Stimulated activated memory B cell treated with anti-CD40 and anti-IgM and Interleukin-4, amounts not matched to agents 10 μg/mL and 1 μg/mL and 100 μg/mL, for 72 hours (primary cell): ENCODE data around the gene PRXL2C.

Experiments used
- ATAC-seq: fragments of 150-1000 bp; cut with Tn5 transposase; 2 replicates; pipeline ENCODE4 v1.10.0; 2021
- H3K27ac Mint-ChIP-seq: one replicate; pipeline ENCODE4 v1.8.0; 2022; ENCODE audit warnings: mild to moderate bottlenecking, mixed read lengths
- H3K27me3 Mint-ChIP-seq: one replicate; pipeline ENCODE4 v1.8.0; 2022; ENCODE audit warnings: mixed read lengths
- H3K36me3 Mint-ChIP-seq: one replicate; pipeline ENCODE4 v1.8.0; 2022; ENCODE audit warnings: mixed read lengths
- H3K4me1 Mint-ChIP-seq: one replicate; pipeline ENCODE4 v1.8.0; 2022; ENCODE audit warnings: mixed read lengths
- H3K4me3 Mint-ChIP-seq: one replicate; pipeline ENCODE4 v1.8.0; 2022; ENCODE audit warnings: mild to moderate bottlenecking, moderate library complexity, mixed read lengths
- H3K9me3 Mint-ChIP-seq: one replicate; pipeline ENCODE4 v1.8.0; 2022; ENCODE audit warnings: mixed read lengths

Gene PRXL2C

DNA sequence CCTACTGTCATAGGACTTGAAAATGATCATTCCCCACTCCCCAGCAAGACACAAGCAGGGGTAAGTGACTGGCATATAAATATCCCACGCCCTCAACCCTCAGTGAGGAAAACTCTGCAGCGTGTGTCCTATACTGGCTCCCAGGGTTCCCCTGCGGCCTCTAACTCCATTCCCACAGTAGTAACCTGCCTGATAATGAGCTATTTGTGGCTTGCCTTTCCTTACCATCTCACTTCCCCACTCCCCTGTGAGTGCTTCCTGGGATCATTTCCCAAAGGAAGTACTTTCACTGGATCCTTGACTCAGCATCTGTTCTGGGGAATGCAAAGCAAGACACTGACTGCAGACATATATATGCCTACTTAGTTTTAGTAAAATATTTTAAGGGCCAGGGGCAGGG, 49.8 kb downstream of the PRXL2C start:
- Mint-ChIP-seq H3K4me3 (no peak overlapping the region), H3K36me3 (no peaks in the 10 kb centered on the region), H3K4me1 (no peaks in the 10 kb centered on the region), H3K27me3 (peaks cover under 1% of the 10 kb centered on the region), H3K27ac (no peak overlapping the region), H3K9me3 (peaks cover 2% of the 10 kb centered on the region)
- ATAC-seq, result no peak

DNA sequence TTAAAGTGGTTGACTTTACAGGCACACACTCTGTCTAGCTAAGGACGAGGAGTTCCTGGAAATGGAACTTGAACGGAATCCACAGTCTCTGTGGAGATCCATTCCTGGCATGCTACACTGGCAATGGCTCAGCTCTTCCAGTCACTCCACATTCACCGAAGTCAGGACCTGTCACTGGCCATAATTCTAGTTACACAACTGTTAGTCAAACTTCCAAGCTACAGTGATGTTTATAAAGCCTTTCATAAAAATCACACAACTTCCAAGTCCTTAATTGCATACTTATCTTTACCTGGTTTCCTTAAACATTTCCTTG, 51.2 kb downstream of the PRXL2C start:
- Mint-ChIP-seq H3K27ac (no peak overlapping the region), H3K9me3 (peaks cover 2% of the 10 kb centered on the region)

DNA sequence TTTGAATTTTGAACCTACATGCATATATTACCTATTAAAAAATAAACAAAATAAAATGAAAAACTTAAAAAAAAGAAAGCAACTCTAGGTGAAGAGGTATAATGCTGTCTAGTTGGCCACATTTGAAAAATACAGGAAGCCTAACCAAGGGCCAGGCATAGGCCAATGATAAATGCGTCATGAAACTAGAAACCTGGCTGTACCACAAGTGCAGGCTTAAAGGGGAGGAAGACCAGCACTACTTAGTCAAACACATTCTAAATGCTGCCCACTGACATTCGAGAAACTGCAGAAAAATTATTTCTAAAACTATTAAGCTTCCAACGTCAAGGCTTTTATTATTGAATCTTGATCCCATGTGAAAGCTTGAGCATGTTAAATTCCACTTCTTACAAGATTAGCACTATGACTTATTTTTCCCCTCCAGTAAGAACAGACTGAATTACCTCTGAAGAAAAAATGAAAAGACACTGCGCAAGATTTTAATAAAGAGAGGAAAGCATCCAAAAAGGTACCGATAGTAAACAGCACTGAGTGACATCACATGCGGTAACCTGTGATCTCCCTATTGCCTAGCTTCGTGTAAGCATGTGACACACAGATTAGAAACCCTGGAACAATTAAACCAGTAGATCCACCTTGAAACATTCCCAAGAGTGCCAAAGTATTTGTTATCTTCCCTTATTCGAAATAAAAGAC, 51.7 kb downstream of the PRXL2C start:
- Mint-ChIP-seq H3K9me3 (peaks cover 2% of the 10 kb centered on the region), H3K36me3 (no peaks in the 10 kb centered on the region), H3K4me1 (no peaks in the 10 kb centered on the region), H3K4me3 (no peak overlapping the region), H3K27me3 (no peaks in the 10 kb centered on the region), H3K27ac (no peak overlapping the region)
- ATAC-seq, result no peak

More for the DNA sequence above, 51.2 kb downstream of the PRXL2C start:
- Mint-ChIP-seq H3K4me3 (no peak overlapping the region), H3K36me3 (no peaks in the 10 kb centered on the region), H3K4me1 (no peaks in the 10 kb centered on the region), H3K27me3 (no peaks in the 10 kb centered on the region)
- ATAC-seq, result no peak

DNA sequence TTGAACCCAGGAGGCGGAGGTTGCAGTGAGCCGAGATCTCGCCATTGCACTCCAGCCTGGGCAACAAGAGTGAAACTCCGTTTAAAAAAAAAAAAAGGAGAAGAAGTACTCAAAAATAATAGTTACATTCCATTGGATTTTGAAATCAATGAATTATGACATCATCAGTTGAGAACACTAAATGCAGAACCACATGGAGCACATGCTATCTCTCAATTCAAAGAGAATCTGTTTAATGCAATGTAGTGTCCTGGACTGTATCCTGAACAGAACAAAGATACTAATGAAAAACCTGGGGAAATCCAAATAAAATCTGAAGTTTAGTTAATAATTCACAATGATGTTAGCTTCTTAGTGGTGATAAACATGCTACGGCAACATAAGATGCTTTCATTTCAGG, 55.8 kb downstream of the PRXL2C start:
- Mint-ChIP-seq H3K9me3 (peaks cover 3% of the 10 kb centered on the region), H3K36me3 (no peaks in the 10 kb centered on the region)

DNA sequence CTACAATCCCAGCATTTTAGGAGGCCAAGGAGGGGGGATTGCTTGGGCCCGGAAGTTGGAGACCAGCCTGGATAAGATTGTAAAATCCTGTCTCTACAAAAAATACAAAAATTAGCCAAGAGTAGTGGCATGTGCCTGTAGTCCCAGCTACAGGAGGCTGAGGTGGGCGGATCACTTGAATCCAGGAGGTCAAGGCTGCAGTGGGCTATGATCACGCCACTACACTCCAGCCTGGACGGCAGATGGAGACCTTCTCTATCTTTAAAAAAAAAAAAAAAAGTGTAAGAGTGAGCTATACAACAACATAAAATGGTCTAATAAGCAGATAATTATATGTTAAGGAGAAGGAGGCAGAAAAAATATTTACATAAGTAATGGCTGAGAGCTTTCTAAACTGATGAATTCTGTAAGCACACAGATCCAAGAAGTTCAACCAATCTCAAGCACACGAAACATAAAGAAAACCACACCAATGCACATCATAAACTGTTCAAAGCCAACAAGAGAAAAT, 58.5 kb downstream of the PRXL2C start:
- Mint-ChIP-seq H3K36me3 (no peaks in the 10 kb centered on the region), H3K27me3 (no peaks in the 10 kb centered on the region), H3K9me3 (peaks cover 3% of the 10 kb centered on the region), H3K4me3 (no peak overlapping the region), H3K27ac (no peak overlapping the region), H3K4me1 (no peaks in the 10 kb centered on the region)
- ATAC-seq, result no peak

More for the DNA sequence above, 55.8 kb downstream of the PRXL2C start:
- H3K4me3 Mint-ChIP-seq, result no peak overlapping the region
- H3K4me1 Mint-ChIP-seq, result no peaks in the 10 kb centered on the region
- no peak overlapping the region for H3K27ac Mint-ChIP-seq
- H3K27me3 Mint-ChIP-seq, result no peaks in the 10 kb centered on the region
- ATAC-seq, result no peak
